K562 (cell line): ENCODE results near the gene MYOM3. TPM values are rescaled to one million over a fixed set of nuclear protein-coding genes. Genes with fewer than 3 reads are reported as not detected.

ENCODE experiments used
- CBX1 ChIP-seq: sonication (generic); IDR thresholded peaks from 2 replicates; pipeline ENCODE4 v1.6.1; 2016; ENCODE audit warnings: antibody characterized with exemption, low read depth, mild to moderate bottlenecking
- EP300 ChIP-seq: IDR thresholded peaks from 2 replicates; pipeline ENCODE4 v1.6.1; 2012; ENCODE audit warnings: low read length, improper control_type of control experiment
- HBP1 ChIP-seq: fragments of 450-650 bp; formaldehyde crosslinking; IDR thresholded peaks from 2 replicates; pipeline ENCODE4 v1.4.0; 2022; ENCODE audit warnings: missing genetic modification characterization
- HDAC2 ChIP-seq: fragments of 450-650 bp; IDR thresholded peaks from 2 replicates; pipeline ENCODE4 v1.6.1; 2016; ENCODE audit warnings: mild to moderate bottlenecking
- JUND ChIP-seq, 2 experiments: IDR thresholded peaks; 2 replicates in 1 of 2; 3 replicates in 1 of 2; pipeline ENCODE4 v1.6.1; 2011; ENCODE audit warnings: borderline replicate concordance in 2 of 2, low read depth in 2 of 2, low read length in 2 of 2, improper control_type of control experiment in 1 of 2, missing biosample characterization in 1 of 2, missing genetic modification characterization in 1 of 2, missing genetic modification reagents in 1 of 2
- L3MBTL2 ChIP-seq: fragments of 450-650 bp; IDR thresholded peaks from 2 replicates; pipeline ENCODE4 v1.6.1; 2016; ENCODE audit warnings: mild to moderate bottlenecking, moderate library complexity
- LCOR ChIP-seq: sonication (generic); formaldehyde crosslinking; IDR thresholded peaks from 2 replicates; pipeline ENCODE4 v1.8.0; 2022; ENCODE audit warnings: mild to moderate bottlenecking, missing genetic modification reagents
- MAZ ChIP-seq, 2 experiments: fragments of 450-650 bp in 1 of 2; sonication (generic) in 1 of 2; formaldehyde crosslinking; IDR thresholded peaks in 1 of 2; conservative IDR thresholded peaks in 1 of 2; 2 replicates each; pipeline versions ENCODE4 v1.4.0 to v1.5.0; 2020; ENCODE audit warnings: mild to moderate bottlenecking in 1 of 2, missing genetic modification reagents in 1 of 2
- MLX ChIP-seq, 2 experiments: fragments of 450-650 bp in 1 of 2; sonication (generic) in 1 of 2; formaldehyde crosslinking; conservative IDR thresholded peaks; 2 replicates each; pipeline versions ENCODE4 v1.4.0 to v1.8.1; 2020 to 2022; ENCODE audit warnings: mild to moderate bottlenecking in 1 of 2, missing genetic modification reagents in 1 of 2
- MYC ChIP-seq, 2 experiments: fragments of 250-450 bp in 1 of 2; sonication (Bioruptor Pico) in 1 of 2; IDR thresholded peaks; 2 replicates each; pipeline versions ENCODE4 v1.5.1 to v1.6.1; 2012 to 2021; ENCODE audit warnings: low read depth in 2 of 2, borderline replicate concordance in 1 of 2, improper control_type of control experiment in 1 of 2, low read length in 1 of 2, mild to moderate bottlenecking in 1 of 2, moderate library complexity in 1 of 2
- NFE2 ChIP-seq: IDR thresholded peaks from 2 replicates; pipeline ENCODE4 v1.6.1; 2014; ENCODE audit warnings: antibody characterized with exemption, low read depth
- PHB ChIP-seq: fragments of 250-450 bp; sonication (Bioruptor Pico); IDR thresholded peaks from 2 replicates; pipeline ENCODE4 v1.5.0; 2021
- SMAD2 ChIP-seq: fragments of 150-350 bp; IDR thresholded peaks from 2 replicates; pipeline ENCODE4 v1.6.1; 2014; ENCODE audit warnings: low read depth, mild to moderate bottlenecking, low read length
- THAP12 ChIP-seq: fragments of 250-450 bp; sonication (Bioruptor Pico); IDR thresholded peaks from 2 replicates; pipeline ENCODE4 v1.9.0; 2021; ENCODE audit warnings: mild to moderate bottlenecking, inconsistent platforms
- XRCC5 ChIP-seq: fragments of 200-400 bp; formaldehyde crosslinking; IDR thresholded peaks from 2 replicates; pipeline ENCODE4 v1.6.1; 2017; ENCODE audit warnings: low read depth, mild to moderate bottlenecking, low read length
- ZNF239 ChIP-seq: fragments of 250-450 bp; sonication (Bioruptor Pico); IDR thresholded peaks from 2 replicates; pipeline ENCODE4 v1.4.0; 2020; ENCODE audit warnings: mild to moderate bottlenecking
- ZNF263 ChIP-seq: sonication (generic); formaldehyde crosslinking; IDR thresholded peaks from 2 replicates; pipeline ENCODE4 v1.8.0; 2022; ENCODE audit warnings: mild to moderate bottlenecking, missing genetic modification reagents, borderline replicate concordance
- ZNF586 ChIP-seq: fragments of 450-650 bp; formaldehyde crosslinking; conservative IDR thresholded peaks from 2 replicates; pipeline ENCODE4 v1.4.0; 2020; ENCODE audit warnings: mild to moderate bottlenecking, moderate library complexity
- polyA plus RNA-seq, 8 experiments: library from polyadenylated mRNA; depleted of rRNA in 4 of 8; stranded (reverse) in 5 of 8; unstranded in 3 of 8; fragments of >200 nt; fragmentation: Nextera tagmentation in 2 of 8; fragmentation: Illumina TruSeq in 1 of 8; extraction: Ambion mirVana in 2 of 8; extraction: Trizol in 1 of 8; gene quantifications; 2 replicates each; pipeline versions ENCODE4 v1.2.1 to v1.2.3, GENCODE V29; 2011 to 2014; ENCODE audit warnings: inconsistent platforms in 1 of 8, missing spikeins in 1 of 8
- total RNA-seq, 7 experiments: library from RNA; depleted of rRNA in 6 of 7; stranded (reverse); fragments of >200 nt in 6 of 7; fragmentation: Illumina TruSeq in 2 of 7; extraction: Trizol in 2 of 7; gene quantifications; 2 replicates each; pipeline versions ENCODE4 v1.2.1 to v1.2.3, GENCODE V29; 2011 to 2021; ENCODE audit warnings: low replicate concordance in 1 of 7
- TF ChIP-seq, protein P1 (sequence below): sonication (generic); formaldehyde crosslinking; IDR thresholded peaks from 2 replicates; pipeline ENCODE4 v1.8.1; 2023; ENCODE audit warnings: mild to moderate bottlenecking, missing genetic modification reagents
- TF ChIP-seq, protein P2 (sequence below): fragments of 250-450 bp; sonication (Bioruptor Pico); IDR thresholded peaks from 2 replicates; pipeline ENCODE4 v1.6.1; 2021; ENCODE audit warnings: mild to moderate bottlenecking

The MYOM3 gene
- total and polyA plus RNA-seq, 9 of the 15 experiments (the other 6 are each of a cell fraction or from before 2014, with no cell fraction given): 0.01 TPM; not detected in 8

- TF ChIP-seq, protein P1, sequence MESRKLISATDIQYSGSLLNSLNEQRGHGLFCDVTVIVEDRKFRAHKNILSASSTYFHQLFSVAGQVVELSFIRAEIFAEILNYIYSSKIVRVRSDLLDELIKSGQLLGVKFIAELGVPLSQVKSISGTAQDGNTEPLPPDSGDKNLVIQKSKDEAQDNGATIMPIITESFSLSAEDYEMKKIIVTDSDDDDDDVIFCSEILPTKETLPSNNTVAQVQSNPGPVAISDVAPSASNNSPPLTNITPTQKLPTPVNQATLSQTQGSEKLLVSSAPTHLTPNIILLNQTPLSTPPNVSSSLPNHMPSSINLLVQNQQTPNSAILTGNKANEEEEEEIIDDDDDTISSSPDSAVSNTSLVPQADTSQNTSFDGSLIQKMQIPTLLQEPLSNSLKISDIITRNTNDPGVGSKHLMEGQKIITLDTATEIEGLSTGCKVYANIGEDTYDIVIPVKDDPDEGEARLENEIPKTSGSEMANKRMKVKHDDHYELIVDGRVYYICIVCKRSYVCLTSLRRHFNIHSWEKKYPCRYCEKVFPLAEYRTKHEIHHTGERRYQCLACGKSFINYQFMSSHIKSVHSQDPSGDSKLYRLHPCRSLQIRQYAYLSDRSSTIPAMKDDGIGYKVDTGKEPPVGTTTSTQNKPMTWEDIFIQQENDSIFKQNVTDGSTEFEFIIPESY (CRISPR knock-in tag): no peak
- no peak for TF ChIP-seq EP300
- TF ChIP-seq SMAD2: no peak
- TF ChIP-seq PHB (CRISPR knock-in tag): no peak
- no peak for TF ChIP-seq ZNF263
- TF ChIP-seq LCOR (CRISPR knock-in tag): 0 out of 2 replicates have a peak, but pooled peaks have one; percentile 20
- TF ChIP-seq THAP12 (CRISPR knock-in tag): no peak
- no peak for TF ChIP-seq MLX (CRISPR knock-in tag; conservative IDR thresholded peaks at IDR 0.05)
- peak; percentile 58; the same call in 1 of the 2 replicates for TF ChIP-seq L3MBTL2
- 0 out of 2 replicates have a peak, but pooled peaks have one; percentile 29 for TF ChIP-seq XRCC5
- TF ChIP-seq ZNF239 (CRISPR knock-in tag): no peak
- TF ChIP-seq MYC (IDR thresholded peaks at IDR 0.05; ENCODE audit: low read depth, low read length): peak; percentile 68; the same call in 1 of the 2 replicates
- no peak for TF ChIP-seq MYC (CRISPR knock-in tag; IDR thresholded peaks at IDR 0.05; ENCODE audit: borderline replicate concordance, low read depth)
- TF ChIP-seq NFE2: peak; percentile 70
- TF ChIP-seq, protein P2, sequence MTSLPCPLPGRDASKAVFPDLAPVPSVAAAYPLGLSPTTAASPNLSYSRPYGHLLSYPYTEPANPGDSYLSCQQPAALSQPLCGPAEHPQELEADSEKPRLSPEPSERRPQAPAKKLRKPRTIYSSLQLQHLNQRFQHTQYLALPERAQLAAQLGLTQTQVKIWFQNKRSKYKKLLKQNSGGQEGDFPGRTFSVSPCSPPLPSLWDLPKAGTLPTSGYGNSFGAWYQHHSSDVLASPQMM (CRISPR knock-in tag): no peak
- TF ChIP-seq ZNF586 (CRISPR knock-in tag): no peak
- peak; percentile 38; the same call in 1 of the 2 replicates for TF ChIP-seq JUND (IDR thresholded peaks at IDR 0.05; ENCODE audit: borderline replicate concordance, low read depth, low read length)
- TF ChIP-seq JUND (tag; IDR thresholded peaks at IDR 0.05; ENCODE audit: borderline replicate concordance, low read depth, low read length): no peak; the same call in 2 of the 3 replicates
- no peak for TF ChIP-seq CBX1
- TF ChIP-seq HDAC2: peak; percentile 31; the same call in 1 of the 2 replicates
- no peak for TF ChIP-seq HBP1 (CRISPR knock-in tag)
- peak in 1 of 2 experiments; percentile 60; a peak in 2 of 4 replicates for TF ChIP-seq MAZ (CRISPR knock-in tag; conservative IDR thresholded peaks at IDR 0.05 in 1 of 2, IDR thresholded peaks at IDR 0.05 in 1 of 2)
These were observed 41.0 kb downstream of the MYOM3 start (continued) for GRCh38 chr1:24070821-24071393.
